ENCODE data around the gene MAVS.

MAVS gene

DNA sequence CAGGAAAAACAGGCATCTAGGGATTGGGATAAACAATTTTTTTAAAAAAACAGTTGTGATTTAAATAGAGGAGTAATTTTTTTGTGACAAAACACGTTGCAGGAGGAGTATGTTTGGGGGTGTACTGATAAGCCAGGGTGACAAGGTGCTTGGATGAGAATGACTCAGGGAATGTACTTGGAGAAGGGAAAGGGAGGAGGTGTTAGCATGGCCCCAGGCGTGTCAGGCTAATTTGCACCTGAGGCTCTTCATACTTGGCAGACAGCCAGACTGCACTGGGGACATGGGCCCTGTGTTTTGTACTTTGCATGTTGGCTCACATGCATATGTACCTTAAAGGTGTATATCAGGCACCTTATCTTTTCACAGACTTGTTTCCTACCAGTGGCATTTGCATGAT is 65.3 kb downstream of the MAVS start:
- DNase-seq (ENCODE audit: low read depth), result no peak

DNA sequence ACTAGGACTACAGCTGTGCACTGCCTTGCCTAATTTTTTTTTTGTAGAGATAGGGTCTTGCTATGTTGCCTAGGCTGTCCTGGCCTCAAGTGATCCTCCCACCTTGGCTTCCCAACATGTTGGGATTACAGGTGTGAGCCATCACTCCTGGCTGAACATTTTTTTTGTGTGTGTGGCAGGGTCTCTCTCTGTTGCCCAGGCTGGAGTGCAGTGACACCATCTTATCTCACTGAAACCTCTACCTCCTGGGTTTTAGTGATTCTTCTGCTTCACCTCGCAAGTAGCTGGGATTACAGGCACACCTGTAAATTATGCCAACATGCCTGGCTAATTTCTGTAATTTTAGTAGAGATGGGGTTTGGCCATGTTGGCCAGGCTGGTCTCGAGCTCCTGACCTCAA is 67.8 kb downstream of the MAVS start:
- no peak for DNase-seq (ENCODE audit: low read depth)

DNA sequence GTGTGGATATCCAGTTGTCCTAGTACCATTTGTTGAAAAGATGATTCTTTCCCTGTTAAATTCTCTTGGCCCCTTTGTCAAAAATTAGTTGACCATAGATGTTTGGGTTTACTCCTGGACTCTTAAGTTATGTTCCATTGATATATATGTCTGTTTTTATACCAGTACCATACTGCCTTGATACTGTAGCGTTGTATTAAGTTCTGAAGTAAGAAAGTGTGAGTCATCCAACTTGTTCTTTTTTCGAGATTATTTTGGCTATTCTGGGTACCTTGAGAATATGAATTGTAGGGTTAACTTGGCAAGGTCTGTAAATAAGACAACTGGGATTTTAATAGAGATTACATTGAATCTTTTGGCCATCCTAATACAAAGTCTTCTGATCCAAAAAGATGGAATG is 69.1 kb downstream of the MAVS start:
- no peak for DNase-seq (ENCODE audit: low read depth)

DNA sequence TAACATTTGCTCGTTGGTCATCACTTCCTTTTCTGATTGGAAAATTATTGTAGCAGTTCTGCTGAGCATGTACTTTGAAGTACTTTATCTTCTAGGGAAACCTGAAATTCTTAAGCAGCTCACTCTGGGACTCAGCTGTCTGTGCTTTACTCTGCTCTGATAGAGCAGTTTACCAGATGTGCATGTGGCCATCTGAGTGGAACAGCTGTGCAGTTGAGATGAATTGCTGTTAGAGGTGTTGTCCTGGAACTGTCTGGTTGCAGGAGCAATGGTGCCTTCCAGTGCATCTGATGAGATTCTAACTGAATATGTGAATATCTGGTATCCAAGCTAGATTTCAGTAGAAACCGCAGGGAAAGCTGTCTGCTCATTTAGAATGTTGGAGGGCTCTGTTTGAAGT is 69.7 kb downstream of the MAVS start:
- DNase-seq (ENCODE audit: low read depth), result no peak

DNA sequence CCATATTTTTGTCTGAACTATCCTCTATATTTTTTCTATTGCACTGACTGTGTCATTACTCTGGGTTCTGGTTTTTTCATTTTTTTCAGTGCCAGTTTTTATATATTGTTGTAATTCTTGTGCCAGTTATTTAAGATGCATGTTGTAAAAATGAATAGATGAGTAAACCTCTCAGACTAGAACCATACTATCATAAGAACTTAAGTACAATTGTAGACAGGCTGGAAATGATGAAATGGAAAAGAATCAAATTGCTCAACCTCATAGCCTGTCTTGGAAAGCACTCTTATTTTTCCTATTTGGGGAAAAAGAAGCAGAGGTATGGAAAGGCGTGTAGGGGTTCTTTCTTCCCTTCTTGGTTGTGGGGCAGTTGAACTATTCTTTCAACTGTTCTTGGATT is 72.7 kb downstream of the MAVS start:
- DNase-seq (ENCODE audit: low read depth), result no peak

DNA sequence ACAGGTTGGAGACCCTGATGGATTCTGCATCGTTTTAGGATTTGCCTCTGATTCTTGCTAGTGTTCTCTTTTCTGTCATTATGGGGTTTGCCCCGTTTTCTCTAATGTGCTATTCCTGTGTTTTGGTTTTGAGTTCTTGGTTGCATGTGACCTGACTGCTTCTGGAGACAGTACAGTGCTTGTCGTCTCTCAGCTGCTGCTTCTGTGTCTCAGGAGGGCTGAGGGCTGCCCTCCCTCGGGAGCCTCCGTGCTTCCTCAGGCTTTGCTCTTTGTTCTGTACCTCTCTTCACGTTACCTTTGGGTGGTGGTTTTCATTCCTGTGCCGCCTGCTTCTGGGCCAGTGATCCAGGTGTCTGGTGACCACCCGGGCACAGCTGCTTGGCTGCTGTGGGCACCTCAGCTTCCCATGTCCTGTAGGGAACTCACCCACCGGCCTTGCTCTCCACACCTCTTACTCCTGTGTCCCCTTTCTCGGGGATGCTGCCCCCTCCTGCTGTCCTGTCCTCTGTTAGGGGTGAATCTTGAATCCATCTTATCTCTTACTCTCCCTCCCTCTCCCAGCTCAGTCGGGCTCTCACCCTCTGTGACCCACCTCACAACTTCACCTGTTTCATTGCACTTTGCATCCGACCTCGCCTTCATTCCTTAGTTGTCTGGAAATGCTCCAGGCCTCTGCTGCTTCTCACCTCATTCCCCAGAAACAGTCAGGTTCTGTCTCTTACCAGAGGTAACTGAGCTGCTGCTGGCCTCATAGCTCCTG is 75.8 kb downstream of the MAVS start:
- DNase-seq (ENCODE audit: low read depth), result no peak

DNA sequence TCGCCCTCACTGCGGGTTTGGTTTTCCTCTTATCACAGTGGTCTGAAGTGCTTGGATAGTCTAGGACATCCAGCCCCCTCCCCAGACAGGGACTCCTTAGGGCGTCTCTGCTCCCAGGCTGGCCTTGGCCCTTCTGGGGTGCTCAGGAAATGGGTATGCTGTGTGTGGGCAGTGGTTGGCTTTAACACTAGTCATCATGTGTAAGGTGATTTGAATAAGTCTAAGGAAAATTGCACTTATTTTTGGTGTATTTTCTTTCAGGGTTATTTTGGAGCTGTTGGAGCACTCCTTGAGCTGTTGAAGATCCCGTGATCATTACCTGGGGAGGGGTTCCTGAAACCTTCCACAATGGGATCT is 76.3 kb downstream of the MAVS start:
- no peak for DNase-seq (ENCODE audit: low read depth)

DNA sequence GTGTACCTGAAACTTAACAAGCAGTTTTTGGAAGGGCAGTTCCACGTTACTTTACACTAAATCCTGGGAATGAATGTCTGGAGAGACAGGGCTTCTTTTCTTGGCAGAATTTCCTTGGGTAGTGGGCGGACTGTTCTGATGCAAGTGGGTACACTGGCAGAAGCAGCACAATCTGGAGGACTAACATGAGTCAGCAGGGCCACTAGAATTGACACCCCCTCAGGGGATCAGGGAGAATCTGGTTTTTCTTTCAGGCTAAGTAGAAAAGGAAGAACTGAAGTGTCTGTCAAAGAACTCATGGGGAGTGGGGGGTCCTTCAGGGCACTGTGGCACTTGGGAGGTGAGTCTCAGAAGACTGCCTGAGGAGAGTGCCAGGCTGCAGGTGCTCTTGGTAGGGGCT is 77.2 kb downstream of the MAVS start:
- DNase-seq (ENCODE audit: low read depth), result no peak

DNA sequence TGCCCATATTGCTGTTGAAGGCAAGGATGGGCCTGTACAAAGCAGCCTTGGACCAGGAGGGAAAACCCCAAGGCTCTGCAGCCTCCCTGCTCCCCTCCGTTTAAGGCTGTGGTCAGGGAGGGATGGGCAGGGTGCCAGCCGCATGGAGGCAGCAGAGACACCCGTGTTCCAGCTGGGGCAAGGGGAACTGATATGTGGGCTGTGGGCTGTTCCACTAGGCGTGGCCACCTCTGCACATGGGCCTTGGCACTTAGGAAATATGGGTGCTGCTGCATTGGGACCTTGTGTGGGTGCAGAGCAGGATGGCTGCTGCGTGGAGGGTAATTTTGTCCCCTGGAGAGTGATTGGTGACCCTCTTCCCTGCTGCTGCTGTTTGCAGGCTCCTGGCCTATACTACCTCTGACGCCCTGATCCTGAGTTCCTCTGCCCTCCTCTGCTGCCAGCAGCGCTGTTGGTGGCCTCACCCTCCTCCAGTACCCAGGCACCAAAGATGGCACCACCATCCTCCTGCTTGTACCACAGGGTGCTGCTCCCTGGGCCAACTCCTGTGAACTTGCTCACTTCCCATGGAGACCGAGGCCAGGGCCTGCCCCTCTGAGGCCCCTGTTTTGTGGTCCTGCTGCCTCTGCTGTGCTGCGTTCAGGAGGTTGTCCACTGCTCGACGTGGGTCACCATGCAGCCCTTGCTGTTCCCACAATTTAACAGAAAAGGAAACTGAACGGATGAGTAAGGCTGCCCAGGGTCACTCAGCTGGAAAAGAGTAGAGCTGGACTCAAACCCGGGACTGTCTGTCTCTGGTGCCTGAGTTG is 77.9 kb downstream of the MAVS start:
- DNase-seq (ENCODE audit: low read depth), result no peak

DNA sequence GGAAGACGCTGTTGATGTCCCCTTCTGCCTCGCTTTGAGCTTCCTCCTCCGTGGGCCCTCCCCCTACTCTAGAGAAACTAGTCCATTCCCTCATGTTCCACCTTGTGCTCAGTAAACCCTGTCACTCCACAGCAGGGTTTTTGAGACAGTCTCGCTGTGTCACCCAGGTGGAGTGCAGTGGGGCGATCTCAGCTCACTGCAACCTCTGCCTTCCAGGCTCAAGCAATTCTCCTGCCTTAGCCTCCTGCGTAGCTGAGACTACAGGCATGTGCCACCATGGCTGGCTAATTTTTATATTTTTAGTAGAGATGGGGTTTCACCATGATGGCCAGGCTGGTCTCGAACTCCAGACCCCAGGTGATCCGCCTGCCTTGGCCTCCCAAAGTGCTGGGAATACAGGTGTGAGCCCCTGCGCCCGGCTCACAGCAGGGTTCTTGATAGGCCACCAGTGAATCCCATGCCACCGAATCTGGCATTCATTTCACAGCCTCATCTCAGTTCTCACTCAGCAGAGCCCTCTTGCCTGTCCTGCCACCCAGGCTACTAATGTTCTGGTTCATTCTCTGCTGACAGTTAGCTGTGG is 78.6 kb downstream of the MAVS start:
- no peak for DNase-seq (ENCODE audit: low read depth)

Data from stimulated activated CD8-positive, alpha-beta memory T cell treated with anti-CD3 and anti-CD28 coated beads, Interleukin-12 subunit alpha, Interleukin-12 subunit beta, amount 100 ng/mL, for 1 hour (primary cell).